Vagina (tissue), 2 donors: ENCODE measurements around the gene NAP1L4. TPM values are rescaled to one million over a fixed set of nuclear protein-coding genes. Genes with fewer than 3 reads are reported as not detected.

Source experiments
- DNase-seq, 2 donors: peaks; one replicate each; pipeline ENCODE4 v3.0.0-alpha.2; 2017; ENCODE audit errors: extremely low spot score in 2 of 2
- H3K27ac ChIP-seq: fragments of 200-600 bp; sonication (generic); one replicate; pipeline ENCODE4 v1.5.1; 2019
- H3K27me3 ChIP-seq: fragments of 200-600 bp; sonication (generic); one replicate; pipeline ENCODE4 v1.5.1; 2019
- H3K36me3 ChIP-seq, 2 donors: fragments of 200-600 bp; sonication (generic); one replicate each; pipeline ENCODE4 v1.5.1; 2017 to 2019
- H3K4me1 ChIP-seq: fragments of 200-600 bp; sonication (generic); one replicate; pipeline ENCODE4 v1.5.1; 2019
- H3K4me3 ChIP-seq, 2 donors: fragments of 200-600 bp; sonication (generic); 1 replicate in 1 of 2; 2 replicates in 1 of 2; pipeline ENCODE4 v1.5.1; 2016 to 2019
- H3K9me3 ChIP-seq: fragments of 200-600 bp; sonication (generic); one replicate; pipeline ENCODE4 v1.5.1; 2019
- CTCF ChIP-seq, 3 experiments: fragments of 450-650 bp in 2 of 3; fragments of 200-600 bp in 1 of 3; sonication (generic) in 1 of 3; IDR thresholded peaks; one replicate each; pipeline ENCODE4 v1.5.1; 2017 to 2019; ENCODE audit warnings: antibody characterized with exemption in 3 of 3, mild to moderate bottlenecking in 2 of 3, moderate library complexity in 2 of 3
- POLR2A ChIP-seq, 2 donors: fragments of 450-650 bp; IDR thresholded peaks; one replicate each; pipeline ENCODE4 v1.6.1; 2017; ENCODE audit warnings: antibody characterized with exemption in 2 of 2, mild to moderate bottlenecking in 2 of 2, moderate library complexity in 2 of 2
- POLR2AphosphoS5 ChIP-seq, 2 donors: sonication (generic); formaldehyde crosslinking; IDR thresholded peaks; one replicate each; pipeline ENCODE4 v1.9.0; 2017; ENCODE audit warnings: antibody characterized with exemption in 2 of 2, mild to moderate bottlenecking in 2 of 2, low read depth in 1 of 2; ENCODE audit not compliant: insufficient read depth in 1 of 2
- intact Hi-C: fragments of 100-400 bp; cut with DNase I; formaldehyde crosslinking; loops from one replicate; pipeline ENCODE4 v1.15.1; 2023
- small RNA-seq: library from RNA; depleted of rRNA; stranded (forward); fragments of <200 nt; gene quantifications from one replicate; pipeline ENCODE3, GENCODE V24; 2016
- total RNA-seq: library from RNA; depleted of rRNA; stranded (reverse); fragments of >200 nt; gene quantifications from one replicate; pipeline ENCODE4 v1.2.3, GENCODE V29; 2016

The NAP1L4 gene
- total RNA-seq, 1 donor from 2014 or later, result 108 TPM

GRCh38 chr11:2896047-2896446 lies 96.1 kb downstream of the NAP1L4 start:
- DNase-seq, result no peak
- H3K27me3 ChIP-seq, result no peaks in the 10 kb centered on the region
- H3K4me1 ChIP-seq, result peaks cover 38% of the 10 kb centered on the region
- H3K9me3 ChIP-seq, result no peaks in the 10 kb centered on the region
- no peaks in the 10 kb centered on the region for H3K36me3 ChIP-seq
- H3K4me3 ChIP-seq, result no peak overlapping the region
- no peak for TF ChIP-seq POLR2AphosphoS5 (IDR thresholded peaks at IDR 0.05; ENCODE audit: insufficient read depth in 1 of 2, low read depth in 1 of 2)
- no peak for TF ChIP-seq POLR2A (IDR thresholded peaks at IDR 0.05)
- no peak for TF ChIP-seq CTCF (IDR thresholded peaks at IDR 0.05)
- intact Hi-C loops, result loop anchor here (10.0 kb wide), 2 partner anchors 471 to 591 kb away; partner anchors contain the start of genes C11orf21 and TSPAN32
- H3K27ac ChIP-seq, result no peak overlapping the region

Small RNAs within 50 kb of the gene (small RNA-seq; reads per million reads assigned to genes)
- 20.8 reads per million, percentile 95 among the genes with 10 or more reads in this experiment for gene SNORA54

Other genes starting within 250 kb of the NAP1L4 start
- gene CDKN1C, start 106.6 kb downstream of the NAP1L4 start, total RNA-seq, result 67.3 TPM
- gene PHLDA2, start 62.9 kb downstream of the NAP1L4 start, total RNA-seq, result 43.5 TPM
- gene CARS1, start 65.1 kb upstream of the NAP1L4 start, total RNA-seq, result 26.0 TPM
- 88.4 TPM for gene OSBPL5, start 173.0 kb upstream of the NAP1L4 start, total RNA-seq
- gene MRGPRG, start 226.5 kb upstream of the NAP1L4 start, total RNA-seq, result not detected
- not detected for gene MRGPRE, start 240.1 kb upstream of the NAP1L4 start, total RNA-seq